Spleen (tissue), 7 donors: Measurements from ENCODE around the gene NBEA.

Experiments
- POLR2A ChIP-seq, 3 donors: fragments of 450-650 bp; IDR thresholded peaks; one replicate each; pipeline ENCODE4 v1.5.1; 2017; ENCODE audit warnings: antibody characterized with exemption in 3 of 3, mild to moderate bottlenecking in 1 of 3
- TF ChIP-seq, protein P1 (sequence below), 11 experiments: fragments of 200-600 bp in 7 of 11; fragments of 450-650 bp in 4 of 11; sonication (generic) in 4 of 11; IDR thresholded peaks in 8 of 11; conservative IDR thresholded peaks in 3 of 11; 1 replicate in 7 of 11; 2 replicates in 4 of 11; pipeline versions ENCODE4 v1.4.0 to v1.8.0; 2016 to 2021; ENCODE audit warnings: antibody characterized with exemption in 11 of 11, inconsistent platforms in 4 of 11, mild to moderate bottlenecking in 1 of 11
- donor health status: DM: no; HTN: no; CAD: no; lungs with moderate emphysema.
- donor health status: DM: no; HTN: no; CAD: no.
- donor health status: DM: no; HTN: no; CAD: no.

GRCh38 chr13:35502456-35502855, 560.4 kb downstream of the NBEA start:
- TF ChIP-seq, protein P1, sequence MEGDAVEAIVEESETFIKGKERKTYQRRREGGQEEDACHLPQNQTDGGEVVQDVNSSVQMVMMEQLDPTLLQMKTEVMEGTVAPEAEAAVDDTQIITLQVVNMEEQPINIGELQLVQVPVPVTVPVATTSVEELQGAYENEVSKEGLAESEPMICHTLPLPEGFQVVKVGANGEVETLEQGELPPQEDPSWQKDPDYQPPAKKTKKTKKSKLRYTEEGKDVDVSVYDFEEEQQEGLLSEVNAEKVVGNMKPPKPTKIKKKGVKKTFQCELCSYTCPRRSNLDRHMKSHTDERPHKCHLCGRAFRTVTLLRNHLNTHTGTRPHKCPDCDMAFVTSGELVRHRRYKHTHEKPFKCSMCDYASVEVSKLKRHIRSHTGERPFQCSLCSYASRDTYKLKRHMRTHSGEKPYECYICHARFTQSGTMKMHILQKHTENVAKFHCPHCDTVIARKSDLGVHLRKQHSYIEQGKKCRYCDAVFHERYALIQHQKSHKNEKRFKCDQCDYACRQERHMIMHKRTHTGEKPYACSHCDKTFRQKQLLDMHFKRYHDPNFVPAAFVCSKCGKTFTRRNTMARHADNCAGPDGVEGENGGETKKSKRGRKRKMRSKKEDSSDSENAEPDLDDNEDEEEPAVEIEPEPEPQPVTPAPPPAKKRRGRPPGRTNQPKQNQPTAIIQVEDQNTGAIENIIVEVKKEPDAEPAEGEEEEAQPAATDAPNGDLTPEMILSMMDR (IDR thresholded peaks at IDR 0.05 in 8 of 11, conservative IDR thresholded peaks at IDR 0.05 in 3 of 11), result no peak
- no peak for TF ChIP-seq POLR2A (IDR thresholded peaks at IDR 0.05)
